Keratinocyte (primary cell): Measurements from ENCODE around the gene TEX13C. TPM values are rescaled to one million over a fixed set of nuclear protein-coding genes. Genes with fewer than 3 reads are reported as not detected.

Source experiments
- DNase-seq: peaks from one replicate; pipeline ENCODE4 v3.0.0-alpha.2; 2011; ENCODE audit warnings: low read depth, missing footprints, low spot score
- FAIRE-seq: peaks from 2 replicates; lab custom pipeline; 2011; peaks lifted over from hg19 to GRCh38; lab: Jason Lieb, UNC
- H2AFZ ChIP-seq: 2 replicates; pipeline ENCODE4 v1.6.0; 2012; ENCODE audit warnings: low read length, control low read depth, inconsistent platforms; ENCODE audit not compliant: control insufficient read depth
- H3K27ac ChIP-seq: 2 replicates; pipeline ENCODE4 v1.5.1; 2011; ENCODE audit warnings: low read length; ENCODE audit not compliant: control insufficient read depth, insufficient read depth
- H3K27me3 ChIP-seq: 3 replicates; pipeline ENCODE4 v1.6.0; 2011; ENCODE audit warnings: low read length; ENCODE audit not compliant: control insufficient read depth, insufficient read depth; ENCODE audit errors: extremely low read depth
- H3K36me3 ChIP-seq, 2 experiments: 2 replicates in 1 of 2; 3 replicates in 1 of 2; pipeline ENCODE4 v1.5.1; 2011; ENCODE audit warnings: low read length in 2 of 2, mild to moderate bottlenecking in 1 of 2; ENCODE audit not compliant: control insufficient read depth in 2 of 2, insufficient read depth in 2 of 2; ENCODE audit errors: extremely low read depth in 1 of 2
- H3K4me1 ChIP-seq: 3 replicates; pipeline ENCODE4 v1.5.1; 2011; ENCODE audit warnings: low read length; ENCODE audit not compliant: control insufficient read depth, insufficient read depth; ENCODE audit errors: extremely low read depth
- H3K4me2 ChIP-seq: 3 replicates; pipeline ENCODE4 v1.6.0; 2011; ENCODE audit warnings: low read depth, low read length; ENCODE audit not compliant: control insufficient read depth, insufficient read depth; ENCODE audit errors: extremely low read depth
- H3K4me3 ChIP-seq, 3 experiments: fragments of 200-600 bp in 1 of 3; sonication (generic) in 1 of 3; 2 replicates in 2 of 3; 3 replicates in 1 of 3; pipeline ENCODE4 v1.5.1; 2011 to 2016; ENCODE audit warnings: low read length in 3 of 3, mild to moderate bottlenecking in 3 of 3, control low read depth in 2 of 3, inconsistent platforms in 1 of 3, low read depth in 1 of 3, mixed read lengths in 1 of 3, mixed run types in 1 of 3, moderate library complexity in 1 of 3; ENCODE audit not compliant: control insufficient read depth in 2 of 3, insufficient read depth in 2 of 3; ENCODE audit errors: extremely low read depth in 1 of 3
- H3K79me2 ChIP-seq: 2 replicates; pipeline ENCODE4 v1.6.0; 2012; ENCODE audit warnings: low read length; ENCODE audit not compliant: control insufficient read depth, insufficient read depth
- H3K9ac ChIP-seq: 3 replicates; pipeline ENCODE4 v1.6.0; 2011; ENCODE audit warnings: low read length; ENCODE audit not compliant: control insufficient read depth, insufficient read depth; ENCODE audit errors: extremely low read depth
- H3K9me1 ChIP-seq: 3 replicates; pipeline ENCODE4 v1.6.0; 2011; ENCODE audit warnings: low read length; ENCODE audit not compliant: control insufficient read depth, insufficient read depth; ENCODE audit errors: extremely low read depth
- H3K9me3 ChIP-seq: 2 replicates; pipeline ENCODE4 v1.5.1; 2012; ENCODE audit warnings: low read depth, low read length; ENCODE audit not compliant: control insufficient read depth
- H4K20me1 ChIP-seq: 3 replicates; pipeline ENCODE4 v1.6.0; 2011; ENCODE audit warnings: low read length; ENCODE audit not compliant: control insufficient read depth, insufficient read depth; ENCODE audit errors: extremely low read depth
- EZH2 ChIP-seq: IDR thresholded peaks from one replicate; pipeline ENCODE4 v1.6.1; 2012; ENCODE audit warnings: inconsistent platforms, mild to moderate bottlenecking, low read length, moderate library complexity
- dilution Hi-C: fragments of 300-500 bp; cut with MboI; formaldehyde crosslinking; loops from one replicate; pipeline ENCODE4 v1.7.0; 2020; ENCODE audit warnings: low sequenced_read_pairs; ENCODE audit not compliant: extremely low pct_ligation_motif_present
- polyA minus RNA-seq, 3 experiments: library from RNA; depleted of rRNA, polyadenylated mRNA; stranded (reverse); fragments of >200 nt; gene quantifications; 1 replicate in 1 of 3; 2 replicates in 1 of 3; 3 replicates in 1 of 3; pipeline ENCODE4 v1.2.3, GENCODE V29; 2011
- polyA plus RNA-seq, 5 experiments: library from polyadenylated mRNA; depleted of rRNA in 3 of 5; stranded (reverse) in 3 of 5; stranded (forward) in 1 of 5; unstranded in 1 of 5; fragments of >200 nt; gene quantifications; 1 replicate in 1 of 5; 2 replicates in 3 of 5; 3 replicates in 1 of 5; pipeline versions ENCODE4 v1.2.1 to v1.2.3, GENCODE V29; 2011 to 2012; ENCODE audit warnings: missing spikeins in 2 of 5, low read depth in 1 of 5, low replicate concordance in 1 of 5
- TF ChIP-seq, protein P1 (sequence below), 3 experiments: IDR thresholded peaks in 1 of 3; conservative IDR thresholded peaks in 1 of 3; optimal IDR thresholded peaks in 1 of 3; 2 replicates in 2 of 3; 3 replicates in 1 of 3; pipeline versions ENCODE3 to v1.5.1; 2011; ENCODE audit warnings: low read length in 3 of 3, mild to moderate bottlenecking in 3 of 3, moderate library complexity in 2 of 3, control low read depth in 1 of 3, inconsistent platforms in 1 of 3; ENCODE audit not compliant: insufficient read depth in 2 of 3; ENCODE audit errors: extremely low read depth in 1 of 3

The TEX13C gene
- not detected in 3 replicates for polyA plus RNA-seq
- polyA plus RNA-seq (2011; ENCODE audit: low read depth): not detected
- polyA plus RNA-seq (2011; cell fraction: cytosol; rRNA removed): not detected in 2 replicates
- polyA plus RNA-seq (2011; cell fraction: nucleus; rRNA removed): not detected in 2 replicates
- polyA plus RNA-seq (2012; ENCODE audit: low replicate concordance): not detected in 2 replicates
- not detected in 3 replicates for polyA minus RNA-seq
- polyA minus RNA-seq (2011; cell fraction: cytosol; rRNA and poly(A)+ RNA removed): not detected
- not detected in 2 replicates for polyA minus RNA-seq (2011; cell fraction: nucleus; rRNA and poly(A)+ RNA removed)

DNA sequence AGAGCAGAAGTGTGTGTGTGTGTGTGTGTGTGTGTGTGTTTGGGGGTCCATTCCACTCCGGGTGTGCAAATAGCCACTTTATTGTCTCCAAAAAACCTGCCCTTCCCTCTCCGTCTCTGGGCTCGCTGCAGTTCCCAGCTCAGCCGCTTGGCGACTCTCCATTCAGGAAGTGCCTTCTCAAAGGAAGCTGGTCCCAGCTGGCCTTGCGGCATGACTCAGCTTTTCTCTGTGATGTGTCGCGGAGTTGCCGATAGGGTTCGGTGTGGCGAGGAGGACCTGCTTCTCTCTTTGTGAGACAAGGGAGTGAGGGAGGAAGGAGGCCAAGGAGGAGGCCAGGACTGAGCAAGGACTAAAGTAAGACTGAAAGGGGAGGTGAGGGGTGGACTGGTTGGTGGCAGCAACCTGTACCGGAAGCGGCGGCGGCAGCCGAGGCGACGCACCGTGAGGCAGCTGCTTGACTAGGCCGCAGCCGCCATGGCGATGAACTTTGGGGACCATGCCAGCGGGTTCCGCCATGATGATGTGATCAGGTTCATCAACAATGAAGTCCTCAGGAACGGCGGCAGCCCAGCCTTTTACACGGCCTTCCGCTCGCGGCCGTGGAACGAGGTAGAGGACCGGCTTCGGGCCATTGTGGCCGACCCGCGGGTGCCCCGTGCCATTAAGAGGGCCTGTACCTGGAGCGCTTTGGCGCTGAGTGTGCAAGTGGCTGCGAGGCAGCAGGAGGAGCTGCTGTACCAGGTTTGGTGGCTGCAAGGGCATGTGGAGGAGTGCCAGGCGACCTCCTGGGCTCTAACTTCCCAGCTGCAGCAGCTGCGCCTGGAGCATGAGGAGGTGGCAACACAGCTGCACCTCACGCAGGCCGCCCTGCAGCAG is at the start of gene TEX13C:
TSS of gene TEX13C (plus strand) at position 226 of the 876 bp plus-strand sequence. CDS start at position 475, 249 bp downstream.
- H3K79me2 ChIP-seq: no peaks in the 10 kb centered on the region
- dilution Hi-C loops: no loop called here
- no peak within 1 kb of the TSS for H2AFZ ChIP-seq
- H4K20me1 ChIP-seq: no peaks in the 10 kb centered on the region
- H3K4me3 ChIP-seq: no peak within 1 kb of the TSS
- no peaks in the 10 kb centered on the region for H3K4me1 ChIP-seq
- H3K9me1 ChIP-seq: no peaks in the 10 kb centered on the region
- TF ChIP-seq EZH2: no peak
- TF ChIP-seq, protein P1, sequence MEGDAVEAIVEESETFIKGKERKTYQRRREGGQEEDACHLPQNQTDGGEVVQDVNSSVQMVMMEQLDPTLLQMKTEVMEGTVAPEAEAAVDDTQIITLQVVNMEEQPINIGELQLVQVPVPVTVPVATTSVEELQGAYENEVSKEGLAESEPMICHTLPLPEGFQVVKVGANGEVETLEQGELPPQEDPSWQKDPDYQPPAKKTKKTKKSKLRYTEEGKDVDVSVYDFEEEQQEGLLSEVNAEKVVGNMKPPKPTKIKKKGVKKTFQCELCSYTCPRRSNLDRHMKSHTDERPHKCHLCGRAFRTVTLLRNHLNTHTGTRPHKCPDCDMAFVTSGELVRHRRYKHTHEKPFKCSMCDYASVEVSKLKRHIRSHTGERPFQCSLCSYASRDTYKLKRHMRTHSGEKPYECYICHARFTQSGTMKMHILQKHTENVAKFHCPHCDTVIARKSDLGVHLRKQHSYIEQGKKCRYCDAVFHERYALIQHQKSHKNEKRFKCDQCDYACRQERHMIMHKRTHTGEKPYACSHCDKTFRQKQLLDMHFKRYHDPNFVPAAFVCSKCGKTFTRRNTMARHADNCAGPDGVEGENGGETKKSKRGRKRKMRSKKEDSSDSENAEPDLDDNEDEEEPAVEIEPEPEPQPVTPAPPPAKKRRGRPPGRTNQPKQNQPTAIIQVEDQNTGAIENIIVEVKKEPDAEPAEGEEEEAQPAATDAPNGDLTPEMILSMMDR (optimal IDR thresholded peaks at IDR 0.05 in 1 of 3, IDR thresholded peaks at IDR 0.05 in 1 of 3, conservative IDR thresholded peaks at IDR 0.05 in 1 of 3; ENCODE audit: extremely low read depth in 1 of 3, insufficient read depth in 2 of 3, low read length in 3 of 3): no peak
- DNase-seq (no peak), FAIRE-seq (no peak)
- no peak within 1 kb of the TSS for H3K9ac ChIP-seq
- H3K36me3 ChIP-seq: no peaks in the 10 kb centered on the region
- no peak within 1 kb of the TSS for H3K4me2 ChIP-seq
- H3K27me3 ChIP-seq: no peaks in the 10 kb centered on the region
- H3K27ac ChIP-seq: no peak within 1 kb of the TSS
- H3K9me3 ChIP-seq: peaks cover 7% of the 10 kb centered on the region

DNA sequence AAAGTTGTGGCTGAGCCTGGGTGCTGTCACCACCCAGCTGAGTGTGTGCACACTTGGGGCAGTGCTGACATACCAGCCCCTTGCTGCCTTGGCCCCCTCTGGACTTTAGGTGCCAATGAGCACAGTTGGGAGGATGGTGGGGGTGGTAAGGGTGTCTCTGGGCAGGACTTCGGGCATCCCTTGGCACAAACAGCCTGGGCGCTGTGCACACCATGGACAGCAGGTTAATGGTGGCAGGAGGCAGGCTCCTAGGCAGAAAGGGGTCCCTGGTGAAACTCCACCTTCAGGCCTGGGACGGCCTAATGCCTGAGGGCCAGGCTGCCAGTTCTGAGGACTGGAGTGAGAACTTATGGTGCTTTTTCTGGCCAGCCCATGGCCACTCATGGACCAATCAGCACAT is 32.4 kb upstream of the TEX13C start:
- FAIRE-seq: no peak
- no peaks in the 10 kb centered on the region for H3K36me3 ChIP-seq
- dilution Hi-C loops: no loop called here

More for the DNA sequence above, 32.4 kb upstream of the TEX13C start:
- TF ChIP-seq, protein P1 (optimal IDR thresholded peaks at IDR 0.05 in 1 of 3, IDR thresholded peaks at IDR 0.05 in 1 of 3, conservative IDR thresholded peaks at IDR 0.05 in 1 of 3; ENCODE audit: extremely low read depth in 1 of 3, insufficient read depth in 2 of 3, low read length in 3 of 3): no peak
- no peak for TF ChIP-seq EZH2
- H3K79me2 ChIP-seq: no peaks in the 10 kb centered on the region
- H3K9ac ChIP-seq: no peak overlapping the region
- no peaks in the 10 kb centered on the region for H4K20me1 ChIP-seq
- DNase-seq: no peak
- H3K27ac ChIP-seq: no peak overlapping the region
- H2AFZ ChIP-seq: no peak overlapping the region
- H3K4me1 ChIP-seq: no peaks in the 10 kb centered on the region
- H3K9me3 ChIP-seq: no peaks in the 10 kb centered on the region
- no peaks in the 10 kb centered on the region for H3K27me3 ChIP-seq
- H3K4me2 ChIP-seq: no peak overlapping the region
- no peaks in the 10 kb centered on the region for H3K9me1 ChIP-seq
- H3K4me3 ChIP-seq: no peak overlapping the region
